GM21515 (cell line): ENCODE measurements around the gene CRACDL.

Experiments used
- ATAC-seq: cut with Tn5 transposase; IDR thresholded peaks from one replicate; pipeline ENCODE4 v1.9.1; 2021; ENCODE audit not compliant: unreplicated experiment

CRACDL gene

DNA sequence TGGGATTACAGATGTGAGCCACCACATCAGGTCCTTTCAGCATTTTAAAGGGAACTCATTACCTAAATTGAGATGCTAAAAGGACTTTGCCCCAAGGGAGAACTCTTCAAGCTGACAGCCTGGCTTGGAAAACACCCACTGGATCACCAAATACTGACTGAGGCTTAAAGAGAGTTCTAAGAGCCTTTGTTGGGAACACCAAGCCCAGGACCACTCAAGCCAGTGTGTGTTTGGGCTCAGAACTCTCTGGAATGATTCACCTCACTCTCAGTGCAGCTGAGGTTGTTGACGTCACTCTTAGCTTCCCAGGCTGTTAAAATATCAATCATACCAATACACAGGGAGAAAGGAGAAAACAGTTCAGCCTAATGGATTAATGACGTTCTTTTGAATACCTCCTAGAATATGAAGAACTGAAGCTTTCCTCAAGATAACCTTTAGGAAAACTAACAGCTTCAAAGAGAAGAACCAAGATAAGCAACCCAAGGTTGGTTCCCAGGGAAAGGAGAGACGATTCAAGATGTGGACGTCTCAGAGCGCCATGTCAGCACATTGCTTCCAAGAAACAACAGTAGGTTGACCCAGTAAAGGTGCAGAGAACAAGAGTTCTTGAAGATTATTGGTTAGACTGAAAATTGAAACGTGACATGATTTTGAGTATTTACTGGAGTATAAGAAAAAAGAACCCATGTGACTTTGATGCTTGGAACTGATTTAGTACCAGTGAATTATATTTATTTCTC is 157.1 kb downstream of the CRACDL start:
- no peak for ATAC-seq

- ATAC-seq, result no peak
Measured at GRCh38 chr2:98778151-98778550, 157.9 kb downstream of the CRACDL start.

GRCh38 chr2:98777710-98778109 is 158.3 kb downstream of the CRACDL start:
- no peak for ATAC-seq

DNA sequence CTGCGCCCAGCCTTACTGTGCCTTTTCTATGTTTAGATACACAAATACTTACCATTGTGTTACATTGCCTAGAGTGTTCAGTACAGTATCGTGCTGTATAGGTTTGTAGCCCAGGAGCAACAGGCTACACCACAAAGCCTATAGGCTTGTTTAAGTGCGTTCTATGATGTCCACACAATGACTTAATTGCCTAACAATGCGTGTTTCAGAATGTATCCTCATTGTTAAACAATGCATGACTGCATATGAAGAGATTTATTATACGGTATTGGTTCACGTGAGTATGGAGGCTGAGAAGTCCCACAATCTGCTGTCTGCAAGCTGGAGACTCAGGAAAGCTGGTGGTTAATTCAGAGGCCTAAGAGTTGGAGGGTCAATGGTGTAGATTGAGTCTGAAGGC is 158.9 kb downstream of the CRACDL start:
- ATAC-seq, result no peak

GRCh38 chr2:98776136-98776535 is 159.9 kb downstream of the CRACDL start:
- no peak for ATAC-seq

- no peak for ATAC-seq
Measured at GRCh38 chr2:98775146-98775986, 160.7 kb downstream of the CRACDL start.

GRCh38 chr2:98773907-98774306 is 162.1 kb downstream of the CRACDL start:
- no peak for ATAC-seq

- no peak for ATAC-seq
Measured at GRCh38 chr2:98773169-98773568, 162.9 kb downstream of the CRACDL start.

GRCh38 chr2:98772536-98772935 is 163.5 kb downstream of the CRACDL start:
- ATAC-seq, result no peak

DNA sequence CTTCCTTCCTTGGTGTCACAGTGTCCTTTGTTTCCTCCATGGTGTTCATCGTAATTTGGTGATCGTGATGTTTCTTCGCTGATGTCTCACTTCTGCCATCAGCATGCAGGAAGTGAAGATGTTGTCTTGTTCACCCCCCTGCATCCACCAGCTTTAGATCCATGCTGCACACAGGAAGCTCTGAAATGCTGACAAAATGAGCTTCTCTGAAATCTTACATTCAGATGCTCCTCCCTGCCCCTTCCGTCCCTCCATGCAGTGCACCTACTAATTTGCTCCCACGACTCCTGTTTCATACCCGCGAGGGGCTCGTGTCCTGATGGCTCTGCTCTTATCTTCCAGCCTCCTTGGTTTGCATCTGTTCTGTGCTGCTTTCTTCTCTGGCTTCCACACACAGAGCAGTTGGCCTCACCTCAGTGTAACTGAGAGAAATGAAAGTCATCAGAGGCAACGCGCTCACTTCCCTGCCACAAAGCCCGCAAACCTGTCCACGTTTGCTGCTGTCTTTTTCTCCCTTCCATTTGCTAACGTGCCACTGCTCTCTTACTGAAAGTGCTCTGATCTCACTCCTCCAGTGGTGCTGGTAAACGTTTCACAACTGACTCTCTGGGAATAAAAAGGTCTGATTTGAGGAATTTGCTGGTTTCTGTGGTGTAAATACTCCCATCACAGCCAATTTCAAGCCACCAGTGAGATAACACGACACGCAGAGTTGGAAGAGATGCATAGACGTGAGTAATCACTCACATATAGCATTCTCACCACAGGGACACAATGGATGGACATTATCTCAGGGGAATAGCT is 164.1 kb downstream of the CRACDL start:
- peak; percentile 52 for ATAC-seq

DNA sequence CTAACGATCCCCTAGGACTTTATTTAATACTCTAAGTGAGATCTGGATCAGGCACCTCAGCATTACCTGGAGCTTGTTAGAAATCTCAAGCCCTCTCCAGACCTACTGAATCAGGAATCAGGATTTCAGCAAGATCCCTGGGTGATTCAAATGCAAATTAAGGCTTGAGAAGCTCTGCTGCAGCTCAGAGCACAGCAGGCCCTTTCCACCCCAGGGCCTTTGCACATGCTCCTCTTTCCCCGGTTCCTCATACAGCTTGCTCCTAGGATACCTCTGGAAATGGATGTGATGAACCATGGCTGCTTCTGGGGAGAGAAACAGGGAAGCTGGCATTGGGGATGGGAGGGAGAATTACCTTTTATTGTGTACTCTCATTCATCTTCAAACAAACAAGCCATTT is 164.8 kb downstream of the CRACDL start:
- ATAC-seq, result no peak

GRCh38 chr2:98769784-98770183 is 166.2 kb downstream of the CRACDL start:
- no peak for ATAC-seq

GRCh38 chr2:98769114-98769476 is 166.9 kb downstream of the CRACDL start:
- no peak for ATAC-seq

DNA sequence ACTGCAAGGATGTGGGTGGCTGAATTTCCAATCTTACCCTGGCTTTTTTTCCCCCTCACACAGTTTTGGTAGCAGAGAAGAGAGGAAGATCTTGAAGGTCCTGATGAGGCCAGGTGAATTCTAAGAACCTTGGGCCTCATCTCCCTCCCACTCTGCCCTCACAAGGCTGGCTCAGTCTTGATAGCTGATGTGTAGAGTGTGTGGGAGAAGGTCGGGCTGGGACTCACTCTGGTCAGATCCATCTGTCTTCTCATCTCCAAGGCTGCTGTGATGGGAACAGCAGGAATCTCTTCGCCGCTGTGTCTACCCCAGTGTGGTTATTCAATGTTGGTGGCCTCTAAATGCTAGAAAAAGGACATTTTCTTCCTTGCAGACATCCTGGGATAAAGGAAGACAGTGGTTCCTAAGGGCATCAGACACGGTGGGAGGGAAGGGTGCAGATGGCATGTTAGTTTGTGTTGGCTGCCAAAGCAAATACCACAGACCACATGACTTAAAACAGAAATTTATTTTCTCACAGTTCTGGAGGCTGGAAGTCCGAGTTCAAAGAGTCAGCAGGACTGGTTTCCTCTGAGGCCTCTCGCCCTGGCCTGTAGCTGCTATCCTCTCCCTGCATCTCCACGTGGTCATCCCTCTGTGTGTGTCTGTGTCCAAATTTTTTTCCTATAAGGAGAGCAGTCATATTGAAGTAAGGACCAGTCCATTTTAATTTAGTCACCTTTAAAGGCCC is 167.5 kb downstream of the CRACDL start:
- ATAC-seq, result no peak

- no peak for ATAC-seq
Measured at GRCh38 chr2:98764499-98764898, 171.5 kb downstream of the CRACDL start.

GRCh38 chr2:98763209-98763951 is 172.6 kb downstream of the CRACDL start:
- no peak for ATAC-seq

GRCh38 chr2:98761909-98762308 is 174.1 kb downstream of the CRACDL start:
- no peak for ATAC-seq

GRCh38 chr2:98761267-98761781 is 174.7 kb downstream of the CRACDL start:
- ATAC-seq, result no peak

DNA sequence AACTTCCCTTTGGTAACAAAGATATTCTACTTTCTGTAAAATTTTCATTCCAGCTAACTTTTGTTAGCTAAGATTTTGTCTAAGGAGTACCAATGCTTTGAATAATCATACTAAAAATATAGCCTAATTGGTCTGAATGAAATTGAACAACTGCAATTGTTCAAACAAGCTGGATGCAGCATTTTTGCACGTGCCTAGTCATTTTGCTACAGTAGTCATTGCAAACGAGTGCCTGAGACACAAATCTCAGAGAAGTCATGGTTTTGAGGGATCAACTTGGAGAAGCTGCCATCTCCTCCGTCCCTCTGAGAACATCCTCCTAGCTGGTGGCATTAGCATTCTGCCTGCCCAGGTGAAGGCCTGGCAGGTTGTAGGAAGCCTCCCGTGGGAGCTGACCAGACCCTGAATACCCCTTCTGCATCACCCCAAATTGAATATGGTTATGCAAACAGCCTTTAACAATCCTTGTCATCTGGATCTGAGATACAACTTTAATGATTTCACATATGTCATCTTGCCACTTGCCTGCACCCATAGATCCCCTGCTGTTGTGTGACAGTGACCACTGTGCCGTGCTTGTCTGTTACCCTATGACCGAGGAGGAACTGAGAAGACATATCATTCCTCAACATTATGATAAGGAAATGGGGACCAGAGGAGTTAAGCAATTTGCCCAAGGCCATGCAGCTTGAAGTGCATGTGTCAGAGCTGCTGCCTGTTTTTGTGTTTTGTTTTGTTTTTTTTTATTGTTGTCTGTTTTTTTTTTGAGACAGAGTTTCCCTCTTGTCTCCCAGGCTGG is 176.0 kb downstream of the CRACDL start:
- no peak for ATAC-seq
